Measurements from ENCODE around the gene LRRC74A.

- TF ChIP-seq, protein P1, sequence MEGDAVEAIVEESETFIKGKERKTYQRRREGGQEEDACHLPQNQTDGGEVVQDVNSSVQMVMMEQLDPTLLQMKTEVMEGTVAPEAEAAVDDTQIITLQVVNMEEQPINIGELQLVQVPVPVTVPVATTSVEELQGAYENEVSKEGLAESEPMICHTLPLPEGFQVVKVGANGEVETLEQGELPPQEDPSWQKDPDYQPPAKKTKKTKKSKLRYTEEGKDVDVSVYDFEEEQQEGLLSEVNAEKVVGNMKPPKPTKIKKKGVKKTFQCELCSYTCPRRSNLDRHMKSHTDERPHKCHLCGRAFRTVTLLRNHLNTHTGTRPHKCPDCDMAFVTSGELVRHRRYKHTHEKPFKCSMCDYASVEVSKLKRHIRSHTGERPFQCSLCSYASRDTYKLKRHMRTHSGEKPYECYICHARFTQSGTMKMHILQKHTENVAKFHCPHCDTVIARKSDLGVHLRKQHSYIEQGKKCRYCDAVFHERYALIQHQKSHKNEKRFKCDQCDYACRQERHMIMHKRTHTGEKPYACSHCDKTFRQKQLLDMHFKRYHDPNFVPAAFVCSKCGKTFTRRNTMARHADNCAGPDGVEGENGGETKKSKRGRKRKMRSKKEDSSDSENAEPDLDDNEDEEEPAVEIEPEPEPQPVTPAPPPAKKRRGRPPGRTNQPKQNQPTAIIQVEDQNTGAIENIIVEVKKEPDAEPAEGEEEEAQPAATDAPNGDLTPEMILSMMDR (IDR thresholded peaks at IDR 0.05), result no peak
- TF ChIP-seq EP300 (IDR thresholded peaks at IDR 0.05) (no peak), POLR2A (IDR thresholded peaks at IDR 0.05; ENCODE audit: low read depth) (no peak), POLR2AphosphoS5 (IDR thresholded peaks at IDR 0.05) (no peak)
Observed at GRCh38 chr14:76780875-76781647, 45.1 kb upstream of the LRRC74A start.
